ENCODE results near the gene KRT17. TPM values are rescaled to one million over a fixed set of nuclear protein-coding genes. Genes with fewer than 3 reads are reported as not detected.
"Not testable (repeated sequence)": the region's sequence is repeated elsewhere in the genome, so short reads cannot be mapped to it uniquely, and the experiment has no call there.

Gene KRT17
- total and polyA plus RNA-seq, 2 donors = 33.5 to 72.1 TPM

- 65% methylated on average over 8 of the region's 8 CpGs for WGBS
- H3K4me1 ChIP-seq (ENCODE audit: insufficient read depth) = no peaks in the 10 kb centered on the region
- H3K27ac ChIP-seq (ENCODE audit: low read depth) = no peak overlapping the region
- no peak overlapping the region for H3K4me3 ChIP-seq (ENCODE audit: low read depth, low read length)
- H3K36me3 ChIP-seq (ENCODE audit: insufficient read depth) = no peaks in the 10 kb centered on the region
- DNase-seq (ENCODE audit: extremely low spot score) = no peak
Observed at GRCh38 chr17:41593306-41593981, 30.9 kb downstream of the KRT17 start.

GRCh38 chr17:41592601-41593305 lies 31.6 kb downstream of the KRT17 start:
- no peak for DNase-seq (ENCODE audit: extremely low spot score)
- Histone ChIP-seq H3K4me3 (ENCODE audit: low read depth, low read length) (no peak overlapping the region), H3K36me3 (ENCODE audit: insufficient read depth) (no peaks in the 10 kb centered on the region), H3K27ac (ENCODE audit: low read depth) (no peak overlapping the region), H3K4me1 (ENCODE audit: insufficient read depth) (no peaks in the 10 kb centered on the region)
- WGBS = 65% methylated on average over 12 of the region's 12 CpGs

GRCh38 chr17:41589301-41589700 lies 35.1 kb downstream of the KRT17 start:
- H3K36me3 ChIP-seq (ENCODE audit: insufficient read depth) = no peaks in the 10 kb centered on the region
- H3K4me3 ChIP-seq (ENCODE audit: low read depth, low read length) = no peak overlapping the region
- no peaks in the 10 kb centered on the region for H3K4me1 ChIP-seq (ENCODE audit: insufficient read depth)
- no peak for DNase-seq (ENCODE audit: extremely low spot score)
- no peak overlapping the region for H3K27ac ChIP-seq (ENCODE audit: low read depth)
- 65% methylated on average over 3 of the region's 3 CpGs for WGBS

- Histone ChIP-seq H3K27ac (ENCODE audit: low read depth) (no peak overlapping the region), H3K4me3 (ENCODE audit: low read depth, low read length) (no peak overlapping the region), H3K4me1 (ENCODE audit: insufficient read depth) (no peaks in the 10 kb centered on the region), H3K36me3 (ENCODE audit: insufficient read depth) (no peaks in the 10 kb centered on the region)
- WGBS = 74% methylated on average over 8 of the region's 8 CpGs
- DNase-seq (ENCODE audit: extremely low spot score) = no peak
Observed at GRCh38 chr17:41588126-41588810, 36.1 kb downstream of the KRT17 start.

GRCh38 chr17:41586863-41587495 lies 37.4 kb downstream of the KRT17 start, which contains the start of gene KRT14:
Gene KRT14 (minus strand): TSS chr17:41586895. CDS start chr17:41586834, 61 bp downstream.
- H3K36me3 ChIP-seq (ENCODE audit: insufficient read depth) = no peaks in the 10 kb centered on the region
- H3K4me3 ChIP-seq (ENCODE audit: low read depth, low read length) = no peak within 1 kb of the TSS
- H3K27ac ChIP-seq (ENCODE audit: low read depth) = no peak within 1 kb of the TSS
- DNase-seq (ENCODE audit: extremely low spot score) = no peak
- 84% methylated on average over 15 of the region's 15 CpGs for WGBS
- H3K4me1 ChIP-seq (ENCODE audit: insufficient read depth) = no peaks in the 10 kb centered on the region

GRCh38 chr17:41585301-41586056 lies 38.9 kb downstream of the KRT17 start:
- no peak overlapping the region for H3K4me3 ChIP-seq (ENCODE audit: low read depth, low read length)
- no peak for DNase-seq (ENCODE audit: extremely low spot score)
- WGBS = 80% methylated on average over 5 of the region's 5 CpGs
- H3K27ac ChIP-seq (ENCODE audit: low read depth) = no peak overlapping the region
- no peaks in the 10 kb centered on the region for H3K4me1 ChIP-seq (ENCODE audit: insufficient read depth)
- H3K36me3 ChIP-seq (ENCODE audit: insufficient read depth) = no peaks in the 10 kb centered on the region

GRCh38 chr17:41584331-41584927 lies 39.9 kb downstream of the KRT17 start:
- WGBS = 86% methylated on average over 8 of the region's 8 CpGs
- H3K4me3 ChIP-seq (ENCODE audit: low read depth, low read length); H3K36me3 ChIP-seq (ENCODE audit: insufficient read depth); DNase-seq (ENCODE audit: extremely low spot score); H3K4me1 ChIP-seq (ENCODE audit: insufficient read depth); H3K27ac ChIP-seq (ENCODE audit: low read depth): not testable (repeated sequence)

GRCh38 chr17:41583137-41584127 lies 40.9 kb downstream of the KRT17 start:
- Histone ChIP-seq H3K36me3 (ENCODE audit: insufficient read depth) (no peaks in the 10 kb centered on the region), H3K27ac (ENCODE audit: low read depth) (no peak overlapping the region), H3K4me1 (ENCODE audit: insufficient read depth) (no peaks in the 10 kb centered on the region), H3K4me3 (ENCODE audit: low read depth, low read length) (no peak overlapping the region)
- DNase-seq (ENCODE audit: extremely low spot score) = no peak
- WGBS = 83% methylated on average over 33 of the region's 33 CpGs

GRCh38 chr17:41582061-41582968 lies 42.1 kb downstream of the KRT17 start:
- 87% methylated on average over 13 of the region's 13 CpGs for WGBS
- H3K4me3 ChIP-seq (ENCODE audit: low read depth, low read length); H3K4me1 ChIP-seq (ENCODE audit: insufficient read depth); H3K27ac ChIP-seq (ENCODE audit: low read depth); H3K36me3 ChIP-seq (ENCODE audit: insufficient read depth); DNase-seq (ENCODE audit: extremely low spot score): not testable (repeated sequence)

- no peaks in the 10 kb centered on the region for H3K4me1 ChIP-seq (ENCODE audit: insufficient read depth)
- no peak overlapping the region for H3K27ac ChIP-seq (ENCODE audit: low read depth)
- no peaks in the 10 kb centered on the region for H3K36me3 ChIP-seq (ENCODE audit: insufficient read depth)
- 90% methylated on average over 4 of the region's 4 CpGs for WGBS
- no peak for DNase-seq (ENCODE audit: extremely low spot score)
- H3K4me3 ChIP-seq (ENCODE audit: low read depth, low read length) = no peak overlapping the region
Observed at GRCh38 chr17:41581366-41582060, 42.9 kb downstream of the KRT17 start.

Data from urinary bladder (tissue), 4 donors.